ENCODE results near the gene POU1F1. TPM values are rescaled to one million over a fixed set of nuclear protein-coding genes. Genes with fewer than 3 reads are reported as not detected.
A peak's percentile ranks its signal among the peaks of the same experiment; 100 is the strongest.
"Not testable (repeated sequence)": the region's sequence is repeated elsewhere in the genome, so short reads cannot be mapped to it uniquely, and the experiment has no call there.

POU1F1 gene
- total RNA-seq, 1 donor = not detected

DNA sequence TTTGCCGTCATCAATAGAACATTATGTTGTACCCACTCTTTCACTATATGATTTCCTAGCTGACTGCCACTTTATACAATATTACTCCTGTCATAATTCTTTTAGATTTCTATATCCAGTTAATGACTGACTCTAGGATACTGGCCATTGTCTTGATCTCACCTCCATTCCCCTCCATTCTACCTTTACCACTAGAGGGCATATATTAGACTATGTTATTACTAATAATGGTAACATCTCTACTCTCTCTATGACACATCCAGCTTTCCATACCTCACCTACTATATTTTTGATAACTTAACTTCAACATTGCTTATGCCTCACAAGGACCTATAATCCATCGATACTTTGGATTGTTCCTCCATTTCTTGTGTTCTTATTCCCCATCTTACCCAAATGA is 31.4 kb upstream of the POU1F1 start:
- Histone ChIP-seq H3K36me3 (ENCODE audit: insufficient read depth, low read length) (no peaks in the 10 kb centered on the region), H3K4me3 (ENCODE audit: insufficient read depth, low read length) (no peak overlapping the region), H3K27ac (ENCODE audit: low read depth, low read length) (no peak overlapping the region), H3K79me2 (ENCODE audit: insufficient read depth, low read length) (no peaks in the 10 kb centered on the region), H3K9me3 (ENCODE audit: low read depth, low read length) (no peaks in the 10 kb centered on the region), H2AFZ (ENCODE audit: low read length) (peak overlapping the region; percentile 17), H3K4me1 (ENCODE audit: insufficient read depth, low read length) (peaks cover 4% of the 10 kb centered on the region), H3K27me3 (ENCODE audit: insufficient read depth, low read length) (no peaks in the 10 kb centered on the region), H4K20me1 (ENCODE audit: insufficient read depth, low read length) (no peaks in the 10 kb centered on the region), H3K4me2 (ENCODE audit: insufficient read depth, low read length) (no peak overlapping the region)
- DNase-seq (ENCODE audit: insufficient read length, low spot score, missing footprints) = no peak
- peak; percentile 27 for TF ChIP-seq CTCF (IDR thresholded peaks at IDR 0.05; ENCODE audit: extremely low read depth, low read depth, low read length)

GRCh38 chr3:87305517-87305916 is 29.1 kb upstream of the POU1F1 start:
- Histone ChIP-seq H3K4me2 (ENCODE audit: insufficient read depth, low read length) (no peak overlapping the region), H3K4me3 (ENCODE audit: insufficient read depth, low read length) (no peak overlapping the region), H3K27me3 (ENCODE audit: insufficient read depth, low read length) (no peaks in the 10 kb centered on the region), H3K79me2 (ENCODE audit: insufficient read depth, low read length) (no peaks in the 10 kb centered on the region), H2AFZ (ENCODE audit: low read length) (no peak overlapping the region), H3K36me3 (ENCODE audit: insufficient read depth, low read length) (no peaks in the 10 kb centered on the region), H3K9me3 (ENCODE audit: low read depth, low read length) (no peaks in the 10 kb centered on the region), H3K27ac (ENCODE audit: low read depth, low read length) (no peak overlapping the region), H4K20me1 (ENCODE audit: insufficient read depth, low read length) (no peaks in the 10 kb centered on the region), H3K4me1 (ENCODE audit: insufficient read depth, low read length) (no peaks in the 10 kb centered on the region)
- no peak for TF ChIP-seq CTCF (IDR thresholded peaks at IDR 0.05; ENCODE audit: extremely low read depth, low read depth, low read length)
- no peak for DNase-seq (ENCODE audit: insufficient read length, low spot score, missing footprints)

- not testable (repeated sequence) for H3K27ac ChIP-seq (ENCODE audit: low read depth, low read length); H3K79me2 ChIP-seq (ENCODE audit: insufficient read depth, low read length); H3K4me1 ChIP-seq (ENCODE audit: insufficient read depth, low read length); H3K36me3 ChIP-seq (ENCODE audit: insufficient read depth, low read length); H3K9me3 ChIP-seq (ENCODE audit: low read depth, low read length); H3K27me3 ChIP-seq (ENCODE audit: insufficient read depth, low read length); H3K4me3 ChIP-seq (ENCODE audit: insufficient read depth, low read length); DNase-seq (ENCODE audit: insufficient read length, low spot score, missing footprints); H2AFZ ChIP-seq (ENCODE audit: low read length); H4K20me1 ChIP-seq (ENCODE audit: insufficient read depth, low read length); H3K4me2 ChIP-seq (ENCODE audit: insufficient read depth, low read length)
These were observed 28.6 kb upstream of the POU1F1 start for GRCh38 chr3:87305031-87305430.

DNA sequence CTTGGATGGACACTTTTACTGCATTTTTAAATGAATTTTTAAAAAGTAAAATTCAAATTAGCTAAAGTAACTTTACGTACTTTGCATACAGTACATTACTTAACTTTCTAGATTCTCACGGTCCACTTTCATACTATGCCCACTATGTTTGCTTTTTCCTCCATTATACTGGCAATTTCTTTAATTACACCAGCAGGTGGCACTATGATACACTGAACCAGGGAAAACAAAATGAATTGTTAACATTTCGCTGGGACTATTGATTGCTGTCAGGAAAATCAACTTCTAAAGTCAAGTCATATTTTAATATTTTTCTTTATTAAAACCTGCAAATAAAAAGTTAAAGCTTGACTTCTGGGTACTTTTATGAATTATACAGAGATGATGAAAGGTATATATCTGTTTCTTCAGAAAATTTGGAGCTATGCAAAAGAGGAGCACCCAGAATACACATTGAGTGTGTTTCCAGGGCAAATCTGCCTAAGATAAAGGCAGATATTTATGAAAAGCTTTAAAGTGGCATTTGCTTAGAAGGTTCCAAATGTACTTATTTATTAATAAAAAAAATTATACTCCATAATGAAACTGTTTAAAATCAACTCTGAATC is 21.8 kb upstream of the POU1F1 start:
- Histone ChIP-seq H2AFZ (ENCODE audit: low read length) (peak overlapping the region; percentile 28), H3K27me3 (ENCODE audit: insufficient read depth, low read length) (no peaks in the 10 kb centered on the region), H3K4me1 (ENCODE audit: insufficient read depth, low read length) (no peaks in the 10 kb centered on the region), H3K79me2 (ENCODE audit: insufficient read depth, low read length) (no peaks in the 10 kb centered on the region), H3K36me3 (ENCODE audit: insufficient read depth, low read length) (no peaks in the 10 kb centered on the region), H4K20me1 (ENCODE audit: insufficient read depth, low read length) (no peaks in the 10 kb centered on the region), H3K4me2 (ENCODE audit: insufficient read depth, low read length) (peak overlapping the region; percentile 20), H3K9me3 (ENCODE audit: low read depth, low read length) (no peaks in the 10 kb centered on the region), H3K4me3 (ENCODE audit: insufficient read depth, low read length) (no peak overlapping the region), H3K27ac (ENCODE audit: low read depth, low read length) (no peak overlapping the region)
- DNase-seq (ENCODE audit: insufficient read length, low spot score, missing footprints) = peak; percentile 71
- peak; percentile 65 for TF ChIP-seq CTCF (IDR thresholded peaks at IDR 0.05; ENCODE audit: extremely low read depth, low read depth, low read length)
